ENCODE data around the gene ZNF664. TPM values are rescaled to one million over a fixed set of nuclear protein-coding genes. Genes with fewer than 3 reads are reported as not detected.

ZNF664 gene
- total RNA-seq, 1 experiment from 2014 or later, result 124 TPM

GRCh38 chr12:123928274-123928865 lies 44.6 kb upstream of the ZNF664 start:
- no peak overlapping the region for H3K4me2 ChIP-seq (ENCODE audit: low read length)
- no peak for TF ChIP-seq ELF1 (IDR thresholded peaks at IDR 0.05; ENCODE audit: borderline replicate concordance, low read depth)
- TF ChIP-seq REST (IDR thresholded peaks at IDR 0.05; ENCODE audit: low read depth), result no peak
- no peak for TF ChIP-seq EGR1 (IDR thresholded peaks at IDR 0.05; ENCODE audit: low read depth)
- no peak for TF ChIP-seq CEBPB (IDR thresholded peaks at IDR 0.05; ENCODE audit: low read depth)
- TF ChIP-seq RAD21 (IDR thresholded peaks at IDR 0.05; ENCODE audit: low read depth), result no peak; the same call in 1 of the 2 replicates
- TF ChIP-seq POLR2A (IDR thresholded peaks at IDR 0.05; ENCODE audit: borderline replicate concordance, extremely low read depth, insufficient read depth, insufficient read length), result no peak
- TF ChIP-seq ATF3 (IDR thresholded peaks at IDR 0.05), result no peak
- TF ChIP-seq CTCF (IDR thresholded peaks at IDR 0.05 in 2 of 3, conservative IDR thresholded peaks at IDR 0.05 in 1 of 3; ENCODE audit: borderline replicate concordance in 1 of 3, insufficient read depth in 1 of 3, low read depth in 2 of 3, low read length in 2 of 3), result no peak
- TF ChIP-seq TCF7L2 (IDR thresholded peaks at IDR 0.05; ENCODE audit: borderline replicate concordance, extremely low read depth, insufficient read depth, insufficient read length), result no peak
- POLR2A ChIA-PET, result no interaction called here
- CTCF ChIA-PET, result no interaction called here
- no peaks in the 10 kb centered on the region for H4K20me1 ChIP-seq (ENCODE audit: insufficient read depth)
- no peak overlapping the region for H3K27ac ChIP-seq (ENCODE audit: low read depth, low read length)
- H3K27me3 ChIP-seq (ENCODE audit: insufficient read depth, low read length), result no peaks in the 10 kb centered on the region
- no peak overlapping the region for H3K9ac ChIP-seq (ENCODE audit: low read length)
- H3K36me3 ChIP-seq (ENCODE audit: control insufficient read depth in 1 of 2, insufficient read depth in 2 of 2, low read length in 2 of 2), result no peaks in the 10 kb centered on the region
- no peak overlapping the region for H2AFZ ChIP-seq (ENCODE audit: low read depth, low read length, poor library complexity, severe bottlenecking)
- ATAC-seq (no peak), DNase-seq (ENCODE audit: low read depth, low spot score) (no peak)
- RAD21 ChIA-PET (ENCODE audit: low non-redundant PET in 1 of 2, low total read pairs in 2 of 2, uncharacterized antibody in 2 of 2, unreplicated experiment in 2 of 2), result no interaction called here
- no TSS peak for BruUV-seq (replicated peaks)
- no peaks in the 10 kb centered on the region for H3K9me3 ChIP-seq (ENCODE audit: control insufficient read depth in 1 of 2, insufficient read depth in 1 of 2, low read depth in 1 of 2, low read length in 2 of 2)
- H3K79me2 ChIP-seq (ENCODE audit: insufficient read depth, low read length), result no peaks in the 10 kb centered on the region
- H3K4me1 ChIP-seq (ENCODE audit: control insufficient read depth in 1 of 2, insufficient read depth in 2 of 2, low read length in 2 of 2), result no peaks in the 10 kb centered on the region
- H3K9me2 ChIP-seq (ENCODE audit: insufficient read depth), result no peaks in the 10 kb centered on the region
- no peak overlapping the region for H3K4me3 ChIP-seq (replicated peaks in 1 of 2; ENCODE audit: low read depth in 1 of 2, low read length in 2 of 2)
- intact Hi-C loops (cut with micrococcal nuclease), result no loop called here

Measured in HCT116 (cell line).